ENCODE data around the gene SLC29A1. TPM values are rescaled to one million over a fixed set of nuclear protein-coding genes. Genes with fewer than 3 reads are reported as not detected.
"Not testable (repeated sequence)": the region's sequence is repeated elsewhere in the genome, so short reads cannot be mapped to it uniquely, and the experiment has no call there.

SLC29A1 gene
- total RNA-seq, 3 donors from 2014 or later: 12.9 to 140 (median 14.8) TPM

DNA sequence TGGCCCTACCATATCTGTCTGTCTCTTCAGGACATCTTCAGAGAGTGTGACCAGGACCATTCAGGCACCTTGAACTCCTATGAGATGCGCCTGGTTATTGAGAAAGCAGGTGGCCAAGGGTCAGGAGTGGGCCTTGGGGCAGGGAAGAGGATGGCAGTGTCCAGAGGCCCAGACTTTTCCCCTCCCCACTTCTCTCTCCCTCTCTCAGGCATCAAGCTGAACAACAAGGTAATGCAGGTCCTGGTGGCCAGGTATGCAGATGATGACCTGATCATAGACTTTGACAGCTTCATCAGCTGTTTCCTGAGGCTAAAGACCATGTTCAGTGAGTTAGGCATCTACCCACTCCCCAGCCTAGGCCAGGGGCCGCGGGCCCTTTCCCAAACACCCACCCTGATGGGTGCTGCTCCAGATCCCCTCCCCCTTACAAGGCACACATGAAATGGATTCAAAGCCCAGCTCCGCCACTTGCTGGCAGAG, 40.4 kb upstream of the SLC29A1 start:
- TF ChIP-seq, protein P1, sequence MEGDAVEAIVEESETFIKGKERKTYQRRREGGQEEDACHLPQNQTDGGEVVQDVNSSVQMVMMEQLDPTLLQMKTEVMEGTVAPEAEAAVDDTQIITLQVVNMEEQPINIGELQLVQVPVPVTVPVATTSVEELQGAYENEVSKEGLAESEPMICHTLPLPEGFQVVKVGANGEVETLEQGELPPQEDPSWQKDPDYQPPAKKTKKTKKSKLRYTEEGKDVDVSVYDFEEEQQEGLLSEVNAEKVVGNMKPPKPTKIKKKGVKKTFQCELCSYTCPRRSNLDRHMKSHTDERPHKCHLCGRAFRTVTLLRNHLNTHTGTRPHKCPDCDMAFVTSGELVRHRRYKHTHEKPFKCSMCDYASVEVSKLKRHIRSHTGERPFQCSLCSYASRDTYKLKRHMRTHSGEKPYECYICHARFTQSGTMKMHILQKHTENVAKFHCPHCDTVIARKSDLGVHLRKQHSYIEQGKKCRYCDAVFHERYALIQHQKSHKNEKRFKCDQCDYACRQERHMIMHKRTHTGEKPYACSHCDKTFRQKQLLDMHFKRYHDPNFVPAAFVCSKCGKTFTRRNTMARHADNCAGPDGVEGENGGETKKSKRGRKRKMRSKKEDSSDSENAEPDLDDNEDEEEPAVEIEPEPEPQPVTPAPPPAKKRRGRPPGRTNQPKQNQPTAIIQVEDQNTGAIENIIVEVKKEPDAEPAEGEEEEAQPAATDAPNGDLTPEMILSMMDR (IDR thresholded peaks at IDR 0.05): no peak
- Histone ChIP-seq H3K36me3 (ENCODE audit: low read depth) (no peaks in the 10 kb centered on the region), H3K4me3 (no peak overlapping the region), H3K9me3 (no peaks in the 10 kb centered on the region), H3K4me1 (ENCODE audit: low read depth) (no peaks in the 10 kb centered on the region)
- intact Hi-C loops (cut with DNase I, micrococcal nuclease): no loop called here
- DNase-seq (no peak), ATAC-seq (no peak)

DNA sequence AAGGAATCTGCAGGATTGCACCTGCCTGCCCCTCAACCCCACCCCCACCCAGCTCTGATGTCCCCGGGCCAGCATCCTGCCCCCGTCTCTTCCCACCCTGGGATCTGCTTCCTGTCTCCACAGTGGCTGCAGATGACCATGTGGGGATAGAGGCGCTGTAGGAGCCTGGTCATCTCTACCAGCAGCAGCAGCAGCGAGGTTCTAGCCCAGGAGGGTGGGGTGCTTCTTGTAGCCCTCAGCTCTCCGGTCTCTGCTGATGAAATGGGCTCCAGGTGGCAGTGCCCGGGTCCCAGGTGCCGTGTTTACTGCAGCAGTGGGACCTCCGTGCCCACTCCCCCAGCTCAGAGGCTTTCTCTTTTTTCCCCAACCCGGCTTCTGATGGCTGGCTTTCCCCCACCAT, 39.6 kb upstream of the SLC29A1 start:
- Histone ChIP-seq H3K36me3 (ENCODE audit: low read depth) (no peaks in the 10 kb centered on the region), H3K4me1 (ENCODE audit: low read depth) (no peaks in the 10 kb centered on the region), H3K4me3 (no peak overlapping the region), H3K9me3 (no peaks in the 10 kb centered on the region)
- no peak for DNase-seq
- TF ChIP-seq, protein P1 (IDR thresholded peaks at IDR 0.05): no peak
- no peak for ATAC-seq
- intact Hi-C loops (cut with DNase I, micrococcal nuclease): no loop called here

DNA sequence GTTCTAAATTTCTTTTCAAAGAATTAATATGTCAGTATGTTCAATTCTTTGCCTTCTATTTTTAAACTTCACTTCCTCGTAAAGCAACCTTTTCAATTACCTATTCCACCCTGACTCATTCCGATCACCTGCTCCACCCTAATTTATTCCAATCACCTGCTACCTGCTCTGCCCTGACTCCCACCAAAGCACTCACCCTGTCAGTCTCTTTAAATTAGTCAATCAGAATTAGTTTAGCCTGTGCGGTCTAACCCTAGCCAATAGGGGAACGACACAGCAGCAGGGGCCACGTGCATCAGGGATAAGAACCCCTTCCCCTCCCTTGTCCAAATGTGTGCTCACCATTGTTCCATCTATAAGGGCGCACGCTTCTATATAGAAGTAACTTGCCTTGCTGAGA, 38.0 kb upstream of the SLC29A1 start:
- peak; percentile 28 for ATAC-seq
- DNase-seq; H3K36me3 ChIP-seq (ENCODE audit: low read depth); H3K9me3 ChIP-seq; intact Hi-C loops (cut with DNase I, micrococcal nuclease); H3K4me1 ChIP-seq (ENCODE audit: low read depth); H3K4me3 ChIP-seq: not testable (repeated sequence)

DNA sequence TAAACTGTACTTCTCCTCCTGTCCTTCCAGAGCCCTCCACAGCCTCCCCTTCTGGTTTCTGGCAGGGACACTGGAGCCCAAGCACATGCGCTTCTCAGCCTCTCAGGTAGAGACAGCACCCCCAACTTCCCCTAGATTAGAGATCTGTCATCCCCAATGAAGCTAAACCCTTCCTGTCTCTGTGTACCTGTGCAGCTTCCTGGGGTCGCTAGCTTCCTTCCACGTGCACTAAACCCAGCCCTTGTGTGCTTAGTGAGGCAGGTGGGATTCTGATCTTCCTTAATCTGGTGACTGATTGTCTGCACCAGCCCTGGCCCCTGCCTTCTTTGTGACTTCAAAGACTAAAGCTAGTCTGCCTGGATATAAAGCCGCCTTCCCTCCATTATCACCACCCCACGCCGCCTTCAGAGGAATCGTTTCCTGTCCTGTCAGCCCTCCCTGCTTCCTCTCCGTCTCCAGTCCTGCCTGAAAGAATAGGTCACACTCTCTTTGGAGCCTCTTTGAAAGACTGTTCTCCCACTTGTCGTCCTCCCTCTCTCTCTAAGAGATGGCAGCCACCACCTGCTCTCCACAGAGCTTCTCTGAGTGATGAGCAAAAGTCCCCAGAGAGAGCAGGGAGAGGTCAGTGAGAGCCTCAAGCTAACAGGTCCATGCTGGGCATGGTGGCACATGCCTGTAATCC, 37.3 kb upstream of the SLC29A1 start:
- H3K4me3 ChIP-seq: no peak overlapping the region
- no peaks in the 10 kb centered on the region for H3K9me3 ChIP-seq
- H3K4me1 ChIP-seq (ENCODE audit: low read depth): no peaks in the 10 kb centered on the region
- TF ChIP-seq, protein P1 (IDR thresholded peaks at IDR 0.05): no peak
- no peak for DNase-seq
- H3K36me3 ChIP-seq (ENCODE audit: low read depth): no peaks in the 10 kb centered on the region
- no peak for ATAC-seq
- intact Hi-C loops (cut with DNase I, micrococcal nuclease): no loop called here

DNA sequence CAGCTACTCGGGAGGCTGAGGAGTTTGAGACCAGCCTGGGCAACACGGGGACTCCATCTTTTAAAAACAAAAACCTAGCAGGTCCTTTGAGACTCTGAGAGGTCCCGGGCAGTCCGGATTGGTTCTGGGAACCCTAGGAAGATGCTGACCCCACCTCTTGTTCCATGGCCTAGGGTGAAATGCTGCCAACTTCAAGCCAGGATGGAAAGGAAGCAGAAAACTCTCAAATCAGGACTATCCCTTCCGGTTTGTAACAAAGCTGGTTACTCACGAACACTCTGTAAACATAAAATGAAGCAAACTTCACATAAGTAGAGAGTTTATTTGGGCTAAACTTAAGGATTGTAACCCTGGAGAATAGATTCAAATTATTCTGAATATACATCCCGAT, 36.8 kb upstream of the SLC29A1 start:
- H3K4me3 ChIP-seq: no peak overlapping the region
- DNase-seq (no peak), ATAC-seq (no peak)
- no peaks in the 10 kb centered on the region for H3K36me3 ChIP-seq (ENCODE audit: low read depth)
- no peaks in the 10 kb centered on the region for H3K9me3 ChIP-seq
- TF ChIP-seq, protein P1 (IDR thresholded peaks at IDR 0.05): no peak
- intact Hi-C loops (cut with DNase I, micrococcal nuclease): no loop called here
- H3K4me1 ChIP-seq (ENCODE audit: low read depth): no peaks in the 10 kb centered on the region

DNA sequence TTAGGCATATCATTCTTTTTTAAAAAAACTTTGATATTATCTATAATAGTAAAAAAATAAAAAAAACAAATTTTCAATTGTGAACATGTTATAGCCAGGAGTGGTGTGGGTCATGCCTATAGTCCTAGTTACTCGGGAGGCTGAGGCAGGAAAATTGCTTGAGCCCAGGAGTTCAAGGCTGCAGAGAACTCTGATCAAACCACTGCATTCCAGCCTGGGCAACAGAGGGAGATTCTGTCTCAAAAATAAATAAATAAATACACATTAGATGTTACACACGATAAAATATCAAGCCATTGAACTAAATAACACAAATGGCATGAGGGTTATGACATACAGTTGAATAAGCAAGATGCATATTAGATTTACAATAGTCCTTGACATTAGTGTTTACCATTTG, 34.6 kb upstream of the SLC29A1 start:
- H3K36me3 ChIP-seq (ENCODE audit: low read depth): no peaks in the 10 kb centered on the region
- H3K9me3 ChIP-seq: no peaks in the 10 kb centered on the region
- no peaks in the 10 kb centered on the region for H3K4me1 ChIP-seq (ENCODE audit: low read depth)
- DNase-seq (no peak), ATAC-seq (no peak)
- H3K4me3 ChIP-seq: no peak overlapping the region
- TF ChIP-seq, protein P1 (IDR thresholded peaks at IDR 0.05): no peak
- intact Hi-C loops (cut with DNase I, micrococcal nuclease): no loop called here

Data from mucosa of descending colon (tissue), 3 donors.